ENCODE results near the gene BCL2A1. TPM values are rescaled to one million over a fixed set of nuclear protein-coding genes. Genes with fewer than 3 reads are reported as not detected.
"Not testable (repeated sequence)": the region's sequence is repeated elsewhere in the genome, so short reads cannot be mapped to it uniquely, and the experiment has no call there.

Gene BCL2A1
- total RNA-seq, 1 donor from 2014 or later, result 18.1 TPM

- no peak for DNase-seq (ENCODE audit: low spot score)
Observed at GRCh38 chr15:79960502-79961212, 10.3 kb downstream of the BCL2A1 start.

- DNase-seq (ENCODE audit: low spot score), result no peak
Observed at GRCh38 chr15:79957741-79958140, 13.3 kb downstream of the BCL2A1 start.

- no peak for DNase-seq (ENCODE audit: low spot score)
Observed at GRCh38 chr15:79956354-79956939, 14.5 kb downstream of the BCL2A1 start.

- no peak for DNase-seq (ENCODE audit: low spot score)
Observed at GRCh38 chr15:79954661-79955060, 16.3 kb downstream of the BCL2A1 start.

GRCh38 chr15:79953951-79954444 lies 17.0 kb downstream of the BCL2A1 start:
- DNase-seq (ENCODE audit: low spot score), result no peak

GRCh38 chr15:79952329-79952728 lies 18.7 kb downstream of the BCL2A1 start:
- DNase-seq (ENCODE audit: low spot score), result no peak

GRCh38 chr15:79950247-79950646 lies 20.7 kb downstream of the BCL2A1 start:
- no peak for DNase-seq (ENCODE audit: low spot score)

- no peak for DNase-seq (ENCODE audit: low spot score)
Observed at GRCh38 chr15:79948761-79949160, 22.2 kb downstream of the BCL2A1 start.

- no peak for DNase-seq (ENCODE audit: low spot score)
Observed at GRCh38 chr15:79948095-79948695, 22.8 kb downstream of the BCL2A1 start.

GRCh38 chr15:79947009-79947408 lies 24.0 kb downstream of the BCL2A1 start:
- DNase-seq (ENCODE audit: low spot score), result no peak

GRCh38 chr15:79944622-79945021 lies 26.4 kb downstream of the BCL2A1 start:
- DNase-seq (ENCODE audit: low spot score), result no peak

GRCh38 chr15:79943820-79944219 lies 27.2 kb downstream of the BCL2A1 start:
- DNase-seq (ENCODE audit: low spot score), result no peak

- DNase-seq (ENCODE audit: low spot score), result no peak
Observed at GRCh38 chr15:79942741-79943481, 28.1 kb downstream of the BCL2A1 start.

- DNase-seq (ENCODE audit: low spot score), result no peak
Observed at GRCh38 chr15:79939399-79939798, 31.6 kb downstream of the BCL2A1 start.

- no peak for DNase-seq (ENCODE audit: low spot score)
Observed at GRCh38 chr15:79938143-79938542, 32.9 kb downstream of the BCL2A1 start.

GRCh38 chr15:79935556-79936201 lies 35.3 kb downstream of the BCL2A1 start:
- not testable (repeated sequence) for DNase-seq (ENCODE audit: low spot score)

GRCh38 chr15:79933231-79933630 lies 37.8 kb downstream of the BCL2A1 start:
- DNase-seq (ENCODE audit: low spot score), result no peak

GRCh38 chr15:79932447-79932846 lies 38.5 kb downstream of the BCL2A1 start:
- no peak for DNase-seq (ENCODE audit: low spot score)

GRCh38 chr15:79930516-79930915 lies 40.5 kb downstream of the BCL2A1 start:
- no peak for DNase-seq (ENCODE audit: low spot score)

- no peak for DNase-seq (ENCODE audit: low spot score)
Observed at GRCh38 chr15:79929412-79929811, 41.6 kb downstream of the BCL2A1 start.

GRCh38 chr15:79926116-79926515 lies 44.9 kb downstream of the BCL2A1 start:
- not testable (repeated sequence) for DNase-seq (ENCODE audit: low spot score)

Data from mesenteric fat pad (tissue), 1 donor.